Lower leg skin (tissue), 4 donors: Measurements from ENCODE around the gene HPX. TPM values are rescaled to one million over a fixed set of nuclear protein-coding genes. Genes with fewer than 3 reads are reported as not detected.

Source experiments
- DNase-seq, 2 donors: peaks; one replicate each; pipeline ENCODE4 v3.0.0-alpha.2; 2019; ENCODE audit warnings: low spot score in 2 of 2
- H3K4me3 ChIP-seq: fragments of 200-600 bp; sonication (generic); 2 replicates; pipeline ENCODE4 v1.5.1; 2017; ENCODE audit warnings: mild to moderate bottlenecking, low read depth; ENCODE audit not compliant: poor library complexity, severe bottlenecking
- POLR2A ChIP-seq, 2 donors: fragments of 450-650 bp; IDR thresholded peaks; one replicate each; pipeline ENCODE4 v1.6.1; 2016 to 2017; ENCODE audit warnings: antibody characterized with exemption in 2 of 2, mild to moderate bottlenecking in 1 of 2, moderate library complexity in 1 of 2
- WGBS, 2 donors: methylation state at CpG; one replicate each; pipeline ENCODE4 v1.1.5; 2018; 5-methylcytosine and 5-hydroxymethylcytosine counted together
- intact Hi-C: fragments of 100-400 bp; cut with DNase I; formaldehyde crosslinking; loops from one replicate; pipeline ENCODE4 v1.15.0; 2023; ENCODE audit warnings: low total_unique reads
- total RNA-seq, 4 donors: library from RNA; depleted of rRNA; stranded (reverse); fragments of >200 nt; gene quantifications; one replicate each; pipeline ENCODE4 v1.1.0, GENCODE V29; 2016
- TF ChIP-seq, protein P1 (sequence below), 3 donors: fragments of 450-650 bp; IDR thresholded peaks; one replicate each; pipeline ENCODE4 v1.5.1; 2016; ENCODE audit warnings: antibody characterized with exemption in 3 of 3, mild to moderate bottlenecking in 3 of 3, moderate library complexity in 2 of 3

Gene HPX
- total RNA-seq, 4 donors from 2014 or later: 0.42 to 1.2 (median 1.1) TPM

DNA sequence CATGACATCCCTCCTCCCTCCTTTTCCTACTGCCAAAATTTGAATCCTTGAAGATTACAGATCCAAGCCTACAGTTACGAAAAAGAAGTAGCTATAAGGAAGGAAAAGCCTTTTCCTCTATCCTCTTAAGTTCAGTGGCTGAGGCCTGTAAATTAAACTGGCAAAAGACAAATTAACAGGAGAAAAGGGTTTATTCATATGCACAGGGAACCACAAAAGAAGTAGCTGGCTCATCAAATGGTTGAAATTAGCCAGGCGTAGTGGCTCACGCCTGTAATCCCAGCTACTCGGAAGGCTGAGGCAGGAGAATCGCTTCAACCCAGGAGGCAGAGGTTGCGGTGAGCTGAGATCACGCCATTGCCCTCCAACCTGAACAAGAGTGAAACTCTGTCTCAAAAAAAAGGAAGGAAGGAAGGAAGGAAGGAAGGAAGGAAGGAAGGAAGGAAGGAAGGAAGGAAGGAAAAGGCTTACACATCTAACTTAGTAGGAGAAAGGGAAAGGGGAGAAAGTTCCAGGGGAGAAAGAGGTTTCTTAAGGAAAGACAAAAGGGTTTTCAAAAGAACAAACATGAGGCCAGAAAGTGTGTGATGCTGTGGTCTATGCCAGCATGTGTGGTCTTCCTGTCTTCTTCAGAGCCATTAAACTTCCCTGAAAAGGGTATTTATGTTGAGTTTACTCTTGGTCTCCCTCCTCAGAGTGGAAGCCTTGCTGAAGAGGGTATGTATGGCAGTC lies 55.6 kb downstream of the HPX start:
- intact Hi-C loops: loop anchor here (10.0 kb wide), 1 partner anchor 120 kb away; no protein-coding TSS in a partner anchor
- WGBS, 2 donors: 90 to 93% methylated on average over 7 of the region's 7 CpGs
- no peak for TF ChIP-seq POLR2A (IDR thresholded peaks at IDR 0.05)
- TF ChIP-seq, protein P1, sequence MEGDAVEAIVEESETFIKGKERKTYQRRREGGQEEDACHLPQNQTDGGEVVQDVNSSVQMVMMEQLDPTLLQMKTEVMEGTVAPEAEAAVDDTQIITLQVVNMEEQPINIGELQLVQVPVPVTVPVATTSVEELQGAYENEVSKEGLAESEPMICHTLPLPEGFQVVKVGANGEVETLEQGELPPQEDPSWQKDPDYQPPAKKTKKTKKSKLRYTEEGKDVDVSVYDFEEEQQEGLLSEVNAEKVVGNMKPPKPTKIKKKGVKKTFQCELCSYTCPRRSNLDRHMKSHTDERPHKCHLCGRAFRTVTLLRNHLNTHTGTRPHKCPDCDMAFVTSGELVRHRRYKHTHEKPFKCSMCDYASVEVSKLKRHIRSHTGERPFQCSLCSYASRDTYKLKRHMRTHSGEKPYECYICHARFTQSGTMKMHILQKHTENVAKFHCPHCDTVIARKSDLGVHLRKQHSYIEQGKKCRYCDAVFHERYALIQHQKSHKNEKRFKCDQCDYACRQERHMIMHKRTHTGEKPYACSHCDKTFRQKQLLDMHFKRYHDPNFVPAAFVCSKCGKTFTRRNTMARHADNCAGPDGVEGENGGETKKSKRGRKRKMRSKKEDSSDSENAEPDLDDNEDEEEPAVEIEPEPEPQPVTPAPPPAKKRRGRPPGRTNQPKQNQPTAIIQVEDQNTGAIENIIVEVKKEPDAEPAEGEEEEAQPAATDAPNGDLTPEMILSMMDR (IDR thresholded peaks at IDR 0.05): no peak
- DNase-seq: no peak
- H3K4me3 ChIP-seq: no peak overlapping the region

Other genes starting within 250 kb of the HPX start
- not detected for gene OR52W1, start 241.8 kb downstream of the HPX start, total RNA-seq
- not detected for gene C11orf42, start 235.4 kb downstream of the HPX start, total RNA-seq
- 10 to 100 TPM; 47.0 to 97.9 (median 60.2) TPM for gene FHIP1B, start 206.4 kb downstream of the HPX start, total RNA-seq
- not detected for gene CNGA4, start 201.9 kb downstream of the HPX start, total RNA-seq
- under 1 TPM in 3 of 4 donors, not detected in 1; 0.13 to 0.71 (median 0.46) TPM for gene CCKBR, start 181.1 kb downstream of the HPX start, total RNA-seq
- gene CAVIN3, start 120.5 kb downstream of the HPX start, total RNA-seq: 10 to 100 TPM; 27.1 to 96.9 (median 48.9) TPM
- 10 to 100 TPM; 49.2 to 91.6 (median 63.6) TPM for gene SMPD1, start 50.5 kb downstream of the HPX start, total RNA-seq
- 10 to 100 TPM; 19.7 to 23.4 (median 20.2) TPM for gene APBB1, start 21.9 kb downstream of the HPX start, total RNA-seq
- gene TRIM3, start 33.0 kb upstream of the HPX start, total RNA-seq: 10 to 100 TPM; 19.2 to 24.1 (median 22.4) TPM
- gene ARFIP2, start 40.3 kb upstream of the HPX start, total RNA-seq: 10 to 100 TPM; 56.6 to 77.5 (median 63.9) TPM
- 10 to 100 TPM; 20.1 to 28.0 (median 21.9) TPM for gene TIMM10B, start 40.5 kb upstream of the HPX start, total RNA-seq
- 10 to 100 TPM in 2 of 4 donors, 1 to 10 TPM in 2; 5.9 to 13.6 (median 8.4) TPM for gene DNHD1, start 56.3 kb upstream of the HPX start, total RNA-seq
- gene RRP8, start 162.6 kb upstream of the HPX start, total RNA-seq: 10 to 100 TPM; 14.9 to 22.7 (median 18.0) TPM
- 10 to 100 TPM; 68.1 to 91.0 (median 74.8) TPM for gene ILK, start 162.8 kb upstream of the HPX start, total RNA-seq
- gene TAF10, start 171.2 kb upstream of the HPX start, total RNA-seq: 100 to 1,000 TPM in 1 of 4 donors, 10 to 100 TPM in 3; 41.1 to 105 (median 61.8) TPM
- gene TPP1, start 178.4 kb upstream of the HPX start, total RNA-seq: 10 to 100 TPM; 49.6 to 65.3 (median 57.9) TPM
- gene DCHS1, start 214.8 kb upstream of the HPX start, total RNA-seq: 1 to 10 TPM; 4.0 to 9.0 (median 5.4) TPM
- gene MRPL17, start 242.4 kb upstream of the HPX start, total RNA-seq: 100 to 1,000 TPM in 1 of 4 donors, 10 to 100 TPM in 3; 16.8 to 115 (median 30.5) TPM